Astrocyte of the spinal cord (primary cell): ENCODE results near the gene ATAD3C.

Source experiments
- DNase-seq: peaks from one replicate; pipeline ENCODE4 v3.0.0; 2011; ENCODE audit warnings: low read depth, low spot score
- H3K4me3 ChIP-seq: 2 replicates; pipeline ENCODE4 v1.5.1; 2011; ENCODE audit warnings: low read depth, mild to moderate bottlenecking, low read length, moderate library complexity
- in situ Hi-C: cut with HindIII; loops from 2 replicates; pipeline ENCODE4 v1.10.0; 2017; ENCODE audit warnings: low sequenced_read_pairs
- TF ChIP-seq, protein P1 (sequence below): IDR thresholded peaks from 2 replicates; pipeline ENCODE4 v1.5.1; 2012; ENCODE audit warnings: low read depth, mild to moderate bottlenecking, low read length, inconsistent platforms

The ATAD3C gene

DNA sequence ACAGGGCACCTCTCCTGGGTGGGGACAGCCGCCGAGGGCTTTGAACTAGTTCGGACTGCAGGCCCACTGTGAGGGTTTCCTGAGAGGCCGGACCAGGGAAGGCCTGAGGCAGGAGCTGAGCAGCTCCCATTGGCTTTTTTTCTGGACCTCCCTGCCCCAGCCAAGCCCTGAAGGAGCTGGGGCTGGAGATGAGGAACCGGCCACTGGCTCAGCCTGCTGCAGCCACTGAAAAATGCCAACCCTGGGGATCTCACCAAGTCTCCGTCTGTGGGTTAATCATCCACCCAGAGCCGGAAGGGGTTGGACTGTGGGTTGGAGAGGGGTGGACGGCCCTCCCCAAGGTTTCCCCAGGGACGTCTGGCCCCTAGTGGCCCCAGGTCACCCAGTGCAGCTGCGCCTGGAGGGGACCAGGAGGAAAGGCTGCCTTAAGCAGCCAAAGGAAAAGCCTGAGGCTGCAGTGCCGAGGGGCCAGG, 11.5 kb upstream of the ATAD3C start:
- no peak overlapping the region for H3K4me3 ChIP-seq
- TF ChIP-seq, protein P1, sequence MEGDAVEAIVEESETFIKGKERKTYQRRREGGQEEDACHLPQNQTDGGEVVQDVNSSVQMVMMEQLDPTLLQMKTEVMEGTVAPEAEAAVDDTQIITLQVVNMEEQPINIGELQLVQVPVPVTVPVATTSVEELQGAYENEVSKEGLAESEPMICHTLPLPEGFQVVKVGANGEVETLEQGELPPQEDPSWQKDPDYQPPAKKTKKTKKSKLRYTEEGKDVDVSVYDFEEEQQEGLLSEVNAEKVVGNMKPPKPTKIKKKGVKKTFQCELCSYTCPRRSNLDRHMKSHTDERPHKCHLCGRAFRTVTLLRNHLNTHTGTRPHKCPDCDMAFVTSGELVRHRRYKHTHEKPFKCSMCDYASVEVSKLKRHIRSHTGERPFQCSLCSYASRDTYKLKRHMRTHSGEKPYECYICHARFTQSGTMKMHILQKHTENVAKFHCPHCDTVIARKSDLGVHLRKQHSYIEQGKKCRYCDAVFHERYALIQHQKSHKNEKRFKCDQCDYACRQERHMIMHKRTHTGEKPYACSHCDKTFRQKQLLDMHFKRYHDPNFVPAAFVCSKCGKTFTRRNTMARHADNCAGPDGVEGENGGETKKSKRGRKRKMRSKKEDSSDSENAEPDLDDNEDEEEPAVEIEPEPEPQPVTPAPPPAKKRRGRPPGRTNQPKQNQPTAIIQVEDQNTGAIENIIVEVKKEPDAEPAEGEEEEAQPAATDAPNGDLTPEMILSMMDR = no peak
- in situ Hi-C loops = no loop called here
- DNase-seq = no peak

DNA sequence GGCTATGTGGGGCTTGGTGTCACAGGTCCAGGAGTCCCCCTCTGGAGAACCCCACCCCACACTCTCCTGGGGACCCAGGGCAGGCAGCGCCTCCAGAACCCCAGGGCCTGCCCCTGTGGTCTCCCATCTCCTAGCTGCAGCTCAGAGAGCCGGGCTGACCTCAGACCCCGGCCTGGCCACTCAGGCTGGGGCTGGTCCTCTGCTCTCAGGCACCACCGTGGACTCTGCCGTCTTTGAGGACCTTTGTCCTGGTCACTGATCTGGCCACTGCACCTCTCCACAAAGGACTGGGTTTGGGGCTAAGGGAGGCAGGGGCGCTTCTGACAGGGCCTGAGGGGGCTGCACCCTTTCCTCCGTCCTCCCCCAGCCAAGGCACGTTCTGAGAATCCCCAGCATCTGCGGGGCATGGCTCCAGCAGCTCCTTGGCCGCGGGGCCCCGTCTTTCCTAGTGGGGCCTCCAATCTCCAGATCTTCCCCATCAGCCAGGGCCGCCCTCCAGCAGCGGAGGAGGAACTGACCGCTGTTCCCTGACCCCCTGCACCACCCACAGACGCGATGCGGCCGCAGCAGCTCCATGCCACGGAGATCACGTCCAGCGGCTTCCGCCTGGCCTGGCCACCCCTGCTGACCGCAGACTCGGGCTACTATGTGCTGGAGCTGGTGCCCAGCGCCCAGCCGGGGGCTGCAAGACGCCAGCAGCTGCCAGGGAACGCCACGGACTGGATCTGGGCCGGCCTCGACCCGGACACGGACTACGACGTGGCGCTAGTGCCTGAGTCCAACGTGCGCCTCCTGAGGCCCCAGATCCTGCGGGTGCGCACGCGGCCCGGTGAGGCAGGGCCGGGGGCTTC, 10.7 kb upstream of the ATAD3C start:
- H3K4me3 ChIP-seq = no peak overlapping the region
- TF ChIP-seq, protein P1 = no peak
- no peak for DNase-seq
- in situ Hi-C loops = no loop called here

DNA sequence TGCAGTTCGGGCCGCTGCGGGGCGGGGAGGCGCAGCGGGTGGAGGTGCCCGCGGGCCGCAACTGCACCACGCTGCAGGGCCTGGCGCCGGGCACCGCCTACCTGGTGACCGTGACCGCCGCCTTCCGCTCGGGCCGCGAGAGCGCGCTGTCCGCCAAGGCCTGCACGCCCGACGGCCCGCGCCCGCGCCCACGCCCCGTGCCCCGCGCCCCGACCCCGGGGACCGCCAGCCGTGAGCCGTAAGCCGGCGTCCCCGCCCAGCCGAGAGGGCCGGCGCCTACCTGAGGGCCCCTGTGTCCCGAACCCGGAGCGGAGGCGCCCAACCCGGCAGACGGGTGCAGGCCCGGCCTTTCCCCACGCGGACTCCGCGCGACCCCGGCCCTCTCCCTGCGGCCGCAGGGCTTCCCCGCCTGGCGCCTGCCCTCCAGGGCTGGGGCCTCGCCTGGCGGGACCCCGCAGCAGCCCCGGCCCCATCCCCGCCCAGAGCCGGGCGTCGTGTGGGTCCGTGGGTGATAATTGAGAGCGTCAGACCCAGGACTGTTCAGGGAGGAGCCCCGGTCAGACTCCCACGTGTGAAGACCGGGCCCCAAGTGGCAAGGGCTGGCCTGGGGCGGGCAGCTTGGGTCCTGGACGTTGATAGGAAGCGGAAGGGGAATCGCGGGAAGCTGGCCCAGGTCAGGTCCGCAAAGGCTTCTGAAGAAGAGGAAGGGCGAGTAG, 9.8 kb upstream of the ATAD3C start:
- TF ChIP-seq, protein P1 = no peak
- H3K4me3 ChIP-seq = no peak overlapping the region
- in situ Hi-C loops = no loop called here
- no peak for DNase-seq

DNA sequence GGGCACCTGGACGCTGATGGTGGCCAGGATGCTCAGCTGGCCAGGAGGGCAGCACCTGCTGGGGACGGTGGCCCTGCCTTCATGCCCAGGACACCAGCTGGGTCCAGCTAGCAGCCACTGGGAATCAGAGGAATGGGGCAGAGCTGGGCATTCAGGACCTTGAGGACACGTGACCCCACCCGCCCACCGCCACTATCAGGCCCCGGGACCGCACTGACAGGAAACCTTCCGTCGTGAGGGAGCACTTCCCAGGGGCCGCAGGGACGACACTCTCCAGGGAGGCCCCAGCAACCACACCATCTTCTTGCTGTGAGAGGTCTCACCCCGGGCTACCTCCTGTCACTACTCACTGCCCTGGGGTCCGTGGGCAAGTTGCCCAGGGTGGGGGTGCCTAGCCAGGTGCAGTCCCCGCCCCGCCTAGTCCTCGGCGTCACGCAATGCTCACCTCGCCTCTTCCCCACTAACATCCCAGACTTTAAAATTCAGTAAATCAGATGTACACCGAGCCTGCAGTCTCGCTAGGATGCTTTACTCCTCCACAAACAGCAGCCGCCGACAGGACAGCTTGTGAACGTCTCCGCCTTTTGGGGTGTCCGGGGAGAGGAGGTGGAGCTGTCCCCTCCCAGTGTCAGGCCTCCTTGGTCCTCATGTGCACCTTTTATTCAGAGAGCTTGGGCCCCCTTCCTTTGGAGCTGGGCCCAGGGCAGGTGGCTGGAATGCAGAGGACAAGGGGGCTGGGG, 9.1 kb upstream of the ATAD3C start:
- in situ Hi-C loops = no loop called here
- no peak overlapping the region for H3K4me3 ChIP-seq
- TF ChIP-seq, protein P1 = no peak
- no peak for DNase-seq

DNA sequence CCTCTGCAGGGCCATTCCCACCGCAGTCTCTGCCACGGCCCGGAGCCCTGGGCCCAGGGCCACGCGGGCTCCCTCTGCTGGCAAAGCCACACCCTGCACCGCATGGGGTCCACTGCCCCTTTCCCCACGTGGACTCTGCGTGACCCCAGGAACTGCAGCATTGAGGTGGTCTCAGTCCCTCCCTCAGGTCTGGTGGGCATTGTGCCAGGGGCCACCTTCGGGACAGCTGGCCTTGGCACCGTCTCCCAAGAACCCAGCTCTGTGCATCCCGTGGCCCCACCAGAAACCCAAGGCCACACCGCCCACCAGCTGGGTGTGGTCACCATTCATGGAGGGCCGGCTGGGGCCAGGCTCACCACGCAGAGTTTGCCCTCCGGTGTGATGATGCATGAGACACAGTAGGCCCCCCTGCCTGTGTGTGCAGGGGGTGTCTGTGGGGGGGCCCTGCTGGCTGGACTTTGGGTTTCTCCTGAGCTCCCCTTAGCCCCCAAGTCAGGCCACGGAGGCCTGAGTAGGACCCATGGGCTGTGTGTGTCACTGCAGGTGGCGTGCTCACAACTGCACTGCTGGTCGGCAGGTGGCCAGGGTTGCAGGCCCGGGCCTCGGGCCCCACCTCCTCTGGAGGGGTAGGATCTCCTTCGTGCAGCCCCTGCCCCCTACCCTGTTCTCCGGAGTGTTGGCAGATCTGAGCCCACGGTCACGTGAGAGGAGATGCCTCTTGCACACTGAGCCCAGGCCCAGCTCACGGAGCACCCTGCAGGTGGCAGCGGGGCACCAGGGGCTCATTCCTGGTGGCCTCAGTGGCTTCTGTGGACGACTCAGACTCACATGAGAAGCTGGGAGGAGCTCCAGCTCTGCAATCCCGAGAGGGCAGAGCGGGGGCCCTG, 8.2 kb upstream of the ATAD3C start:
- in situ Hi-C loops = no loop called here
- TF ChIP-seq, protein P1 = peak; percentile 82
- no peak overlapping the region for H3K4me3 ChIP-seq
- no peak for DNase-seq
